Coronary artery (tissue), 2 donors: Measurements from ENCODE around the gene TAF11L12.
"Not testable (repeated sequence)": the region's sequence is repeated elsewhere in the genome, so short reads cannot be mapped to it uniquely, and the experiment has no call there.

Experiments used
- DNase-seq: peaks from one replicate; pipeline ENCODE4 v3.0.0-alpha.2; 2017; ENCODE audit warnings: low spot score
- H3K27ac ChIP-seq, 2 donors: fragments of 200-600 bp; sonication (generic); one replicate each; pipeline ENCODE4 v1.5.1; 2016 to 2019
- H3K4me3 ChIP-seq: fragments of 200-600 bp; sonication (generic); 2 replicates; pipeline ENCODE4 v1.5.1; 2016; ENCODE audit warnings: mild to moderate bottlenecking, moderate library complexity
- CTCF ChIP-seq: fragments of 200-600 bp; sonication (generic); IDR thresholded peaks from one replicate; pipeline ENCODE4 v1.5.1; 2019; ENCODE audit warnings: antibody characterized with exemption

The TAF11L12 gene

DNA sequence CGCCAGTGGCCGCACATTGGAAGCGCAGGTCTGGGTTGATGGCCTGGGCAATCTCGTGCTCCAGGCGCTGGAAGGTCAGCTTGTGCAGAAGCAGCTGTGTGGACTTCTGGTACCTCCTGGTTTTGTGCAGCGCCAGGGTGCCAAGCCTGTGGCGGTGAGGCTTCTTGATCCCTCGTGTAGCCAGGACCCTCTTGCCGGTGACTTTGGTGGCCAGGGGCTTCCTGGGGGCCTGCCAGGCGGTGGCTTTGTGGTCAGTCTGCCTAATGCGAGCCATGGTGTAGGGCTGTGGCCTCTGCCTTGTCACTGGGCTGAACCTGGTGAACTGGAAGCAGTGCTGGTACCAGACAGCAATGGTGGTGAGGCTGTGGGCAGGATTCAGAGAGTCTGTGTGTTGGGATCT, 15.5 kb downstream of the TAF11L12 start:
- no peak for TF ChIP-seq CTCF
- no peak overlapping the region for H3K27ac ChIP-seq

GRCh38 chr5:17631788-17632187, 21.6 kb downstream of the TAF11L12 start, which contains the start of gene TAF11L13:
TAF11L13 (plus strand) TSS chr5:17632088.
- not testable (repeated sequence) for H3K27ac ChIP-seq, DNase-seq

More for the DNA sequence above, 15.5 kb downstream of the TAF11L12 start:
- DNase-seq: no peak
- no peak overlapping the region for H3K4me3 ChIP-seq

DNA sequence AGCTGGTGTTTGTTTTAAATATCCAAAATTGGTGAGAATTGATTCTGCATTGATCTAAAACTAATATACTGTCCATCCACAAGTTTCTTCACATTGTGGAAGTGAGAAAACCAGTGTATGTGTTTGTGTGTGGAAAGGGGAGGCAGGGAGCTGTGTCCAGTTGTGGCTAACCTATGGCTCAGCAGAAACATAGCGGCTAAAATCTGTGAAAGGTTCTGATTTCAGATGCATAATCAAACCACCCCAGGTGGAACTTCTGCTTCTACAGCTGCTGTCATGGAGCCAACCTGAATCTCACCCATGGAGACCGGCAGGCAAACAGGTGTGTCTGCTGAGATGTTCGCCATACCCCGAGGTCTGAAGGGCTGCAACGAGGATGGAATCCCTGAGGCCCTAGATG, 24.0 kb downstream of the TAF11L12 start, which contains the start of gene TAF11L14:
Gene TAF11L14 (plus strand): TSS at position 301 of the 400 bp plus-strand sequence.
- no peak for TF ChIP-seq CTCF
- Histone ChIP-seq H3K27ac (no peak within 1 kb of the TSS), H3K4me3 (no peak within 1 kb of the TSS)
- DNase-seq: no peak

More at GRCh38 chr5:17631788-17632187, 21.6 kb downstream of the TAF11L12 start, which contains the start of gene TAF11L13:
- H3K4me3 ChIP-seq: not testable (repeated sequence)

- H3K27ac ChIP-seq, H3K4me3 ChIP-seq, DNase-seq: not testable (repeated sequence)
These were observed 39.0 kb downstream of the TAF11L12 start for GRCh38 chr5:17649232-17649631.

GRCh38 chr5:17655201-17655759, 45.1 kb downstream of the TAF11L12 start:
- not testable (repeated sequence) for H3K27ac ChIP-seq, H3K4me3 ChIP-seq, DNase-seq

GRCh38 chr5:17655921-17656320, 45.7 kb downstream of the TAF11L12 start:
- H3K27ac ChIP-seq: no peak overlapping the region
- TF ChIP-seq CTCF: no peak
- no peak overlapping the region for H3K4me3 ChIP-seq
- DNase-seq: no peak
